Keratinocyte (primary cell): ENCODE results near the gene SREBF1. TPM values are rescaled to one million over a fixed set of nuclear protein-coding genes. Genes with fewer than 3 reads are reported as not detected.

Source experiments
- DNase-seq: peaks from one replicate; pipeline ENCODE4 v3.0.0-alpha.2; 2011; ENCODE audit warnings: low read depth, missing footprints, low spot score
- FAIRE-seq: peaks from 2 replicates; lab custom pipeline; 2011; peaks lifted over from hg19 to GRCh38; lab: Jason Lieb, UNC
- H2AFZ ChIP-seq: 2 replicates; pipeline ENCODE4 v1.6.0; 2012; ENCODE audit warnings: low read length, control low read depth, inconsistent platforms; ENCODE audit not compliant: control insufficient read depth
- H3K27ac ChIP-seq: 2 replicates; pipeline ENCODE4 v1.5.1; 2011; ENCODE audit warnings: low read length; ENCODE audit not compliant: control insufficient read depth, insufficient read depth
- H3K27me3 ChIP-seq: 3 replicates; pipeline ENCODE4 v1.6.0; 2011; ENCODE audit warnings: low read length; ENCODE audit not compliant: control insufficient read depth, insufficient read depth; ENCODE audit errors: extremely low read depth
- H3K36me3 ChIP-seq, 2 experiments: 2 replicates in 1 of 2; 3 replicates in 1 of 2; pipeline ENCODE4 v1.5.1; 2011; ENCODE audit warnings: low read length in 2 of 2, mild to moderate bottlenecking in 1 of 2; ENCODE audit not compliant: control insufficient read depth in 2 of 2, insufficient read depth in 2 of 2; ENCODE audit errors: extremely low read depth in 1 of 2
- H3K4me1 ChIP-seq: 3 replicates; pipeline ENCODE4 v1.5.1; 2011; ENCODE audit warnings: low read length; ENCODE audit not compliant: control insufficient read depth, insufficient read depth; ENCODE audit errors: extremely low read depth
- H3K4me2 ChIP-seq: 3 replicates; pipeline ENCODE4 v1.6.0; 2011; ENCODE audit warnings: low read depth, low read length; ENCODE audit not compliant: control insufficient read depth, insufficient read depth; ENCODE audit errors: extremely low read depth
- H3K4me3 ChIP-seq, 3 experiments: fragments of 200-600 bp in 1 of 3; sonication (generic) in 1 of 3; 2 replicates in 2 of 3; 3 replicates in 1 of 3; pipeline ENCODE4 v1.5.1; 2011 to 2016; ENCODE audit warnings: low read length in 3 of 3, mild to moderate bottlenecking in 3 of 3, control low read depth in 2 of 3, inconsistent platforms in 1 of 3, low read depth in 1 of 3, mixed read lengths in 1 of 3, mixed run types in 1 of 3, moderate library complexity in 1 of 3; ENCODE audit not compliant: control insufficient read depth in 2 of 3, insufficient read depth in 2 of 3; ENCODE audit errors: extremely low read depth in 1 of 3
- H3K79me2 ChIP-seq: 2 replicates; pipeline ENCODE4 v1.6.0; 2012; ENCODE audit warnings: low read length; ENCODE audit not compliant: control insufficient read depth, insufficient read depth
- H3K9ac ChIP-seq: 3 replicates; pipeline ENCODE4 v1.6.0; 2011; ENCODE audit warnings: low read length; ENCODE audit not compliant: control insufficient read depth, insufficient read depth; ENCODE audit errors: extremely low read depth
- H3K9me1 ChIP-seq: 3 replicates; pipeline ENCODE4 v1.6.0; 2011; ENCODE audit warnings: low read length; ENCODE audit not compliant: control insufficient read depth, insufficient read depth; ENCODE audit errors: extremely low read depth
- H3K9me3 ChIP-seq: 2 replicates; pipeline ENCODE4 v1.5.1; 2012; ENCODE audit warnings: low read depth, low read length; ENCODE audit not compliant: control insufficient read depth
- H4K20me1 ChIP-seq: 3 replicates; pipeline ENCODE4 v1.6.0; 2011; ENCODE audit warnings: low read length; ENCODE audit not compliant: control insufficient read depth, insufficient read depth; ENCODE audit errors: extremely low read depth
- EZH2 ChIP-seq: IDR thresholded peaks from one replicate; pipeline ENCODE4 v1.6.1; 2012; ENCODE audit warnings: inconsistent platforms, mild to moderate bottlenecking, low read length, moderate library complexity
- dilution Hi-C: fragments of 300-500 bp; cut with MboI; formaldehyde crosslinking; loops from one replicate; pipeline ENCODE4 v1.7.0; 2020; ENCODE audit warnings: low sequenced_read_pairs; ENCODE audit not compliant: extremely low pct_ligation_motif_present
- polyA plus RNA-seq, 5 experiments: library from polyadenylated mRNA; depleted of rRNA in 3 of 5; stranded (reverse) in 3 of 5; stranded (forward) in 1 of 5; unstranded in 1 of 5; fragments of >200 nt; gene quantifications; 1 replicate in 1 of 5; 2 replicates in 3 of 5; 3 replicates in 1 of 5; pipeline versions ENCODE4 v1.2.1 to v1.2.3, GENCODE V29; 2011 to 2012; ENCODE audit warnings: missing spikeins in 2 of 5, low read depth in 1 of 5, low replicate concordance in 1 of 5
- TF ChIP-seq, protein P1 (sequence below), 3 experiments: IDR thresholded peaks in 1 of 3; conservative IDR thresholded peaks in 1 of 3; optimal IDR thresholded peaks in 1 of 3; 2 replicates in 2 of 3; 3 replicates in 1 of 3; pipeline versions ENCODE3 to v1.5.1; 2011; ENCODE audit warnings: low read length in 3 of 3, mild to moderate bottlenecking in 3 of 3, moderate library complexity in 2 of 3, control low read depth in 1 of 3, inconsistent platforms in 1 of 3; ENCODE audit not compliant: insufficient read depth in 2 of 3; ENCODE audit errors: extremely low read depth in 1 of 3

The SREBF1 gene
- polyA plus RNA-seq, 1 donor (not counting 4 experiments of a cell fraction or from before 2014, with no cell fraction given) = 51.7 TPM

DNA sequence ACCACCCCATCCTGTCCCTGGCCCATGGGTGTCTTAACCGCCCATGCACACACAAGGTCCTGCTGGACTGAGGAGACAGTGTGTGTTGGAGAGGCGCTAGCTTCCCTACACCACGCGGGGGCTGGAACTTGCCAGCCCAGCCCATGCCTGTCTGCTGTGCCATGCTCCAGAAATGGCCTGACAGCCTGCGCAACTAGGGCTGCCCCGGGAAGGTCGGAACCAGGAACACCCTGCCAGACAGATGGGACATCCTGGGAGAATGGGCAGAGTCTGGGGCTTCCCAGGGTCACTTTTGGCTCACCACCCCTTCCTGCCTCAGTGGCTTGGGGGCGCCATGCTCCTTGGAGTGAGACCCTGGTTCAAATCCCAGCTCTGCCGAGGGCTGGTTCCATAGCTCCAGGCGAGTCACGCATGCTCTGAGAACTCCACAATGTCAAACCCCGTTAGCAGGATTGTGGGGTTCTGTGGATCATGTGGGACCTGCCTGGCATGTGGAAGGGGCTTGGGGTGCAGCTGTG lies 36.2 kb downstream of the SREBF1 start:
- TF ChIP-seq EZH2 = no peak
- TF ChIP-seq, protein P1, sequence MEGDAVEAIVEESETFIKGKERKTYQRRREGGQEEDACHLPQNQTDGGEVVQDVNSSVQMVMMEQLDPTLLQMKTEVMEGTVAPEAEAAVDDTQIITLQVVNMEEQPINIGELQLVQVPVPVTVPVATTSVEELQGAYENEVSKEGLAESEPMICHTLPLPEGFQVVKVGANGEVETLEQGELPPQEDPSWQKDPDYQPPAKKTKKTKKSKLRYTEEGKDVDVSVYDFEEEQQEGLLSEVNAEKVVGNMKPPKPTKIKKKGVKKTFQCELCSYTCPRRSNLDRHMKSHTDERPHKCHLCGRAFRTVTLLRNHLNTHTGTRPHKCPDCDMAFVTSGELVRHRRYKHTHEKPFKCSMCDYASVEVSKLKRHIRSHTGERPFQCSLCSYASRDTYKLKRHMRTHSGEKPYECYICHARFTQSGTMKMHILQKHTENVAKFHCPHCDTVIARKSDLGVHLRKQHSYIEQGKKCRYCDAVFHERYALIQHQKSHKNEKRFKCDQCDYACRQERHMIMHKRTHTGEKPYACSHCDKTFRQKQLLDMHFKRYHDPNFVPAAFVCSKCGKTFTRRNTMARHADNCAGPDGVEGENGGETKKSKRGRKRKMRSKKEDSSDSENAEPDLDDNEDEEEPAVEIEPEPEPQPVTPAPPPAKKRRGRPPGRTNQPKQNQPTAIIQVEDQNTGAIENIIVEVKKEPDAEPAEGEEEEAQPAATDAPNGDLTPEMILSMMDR (optimal IDR thresholded peaks at IDR 0.05 in 1 of 3, IDR thresholded peaks at IDR 0.05 in 1 of 3, conservative IDR thresholded peaks at IDR 0.05 in 1 of 3; ENCODE audit: extremely low read depth in 1 of 3, insufficient read depth in 2 of 3, low read length in 3 of 3) = no peak
- H2AFZ ChIP-seq = no peak overlapping the region

DNA sequence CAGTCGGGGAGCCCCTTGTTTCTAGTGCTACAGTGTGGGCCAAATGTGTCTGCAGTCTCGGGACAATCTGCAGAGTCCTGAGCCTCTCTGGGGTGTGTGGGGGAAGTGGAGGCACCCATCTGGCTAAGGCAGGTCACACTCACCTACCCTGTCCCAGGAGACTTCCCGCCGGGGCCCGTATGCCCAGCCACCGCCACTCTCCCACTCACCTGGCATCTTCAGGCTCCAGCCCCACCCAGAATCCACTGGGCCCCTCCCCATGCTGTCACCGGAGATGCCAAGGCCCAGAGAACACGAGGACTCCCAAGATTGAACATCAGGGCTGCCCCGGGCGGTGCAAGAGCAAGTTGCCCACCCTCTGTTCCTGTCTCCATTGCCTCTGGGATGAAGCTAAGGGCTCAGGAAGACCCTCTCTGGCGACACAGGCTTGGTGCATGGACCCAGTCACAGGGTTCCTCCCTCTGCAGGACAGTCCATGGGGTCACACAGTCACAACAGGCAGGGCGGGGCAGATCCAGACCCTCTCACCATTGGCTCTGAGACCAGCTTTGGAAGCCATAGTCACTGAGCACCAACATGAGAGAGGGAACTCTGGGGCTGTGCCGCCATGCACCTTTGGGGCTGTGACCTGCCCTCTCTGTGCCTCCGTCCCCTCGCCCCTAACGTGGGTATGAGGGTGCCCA lies 38.1 kb downstream of the SREBF1 start:
- DNase-seq (no peak), FAIRE-seq (no peak)
- Histone ChIP-seq H3K4me2 (no peak overlapping the region), H3K9me3 (no peaks in the 10 kb centered on the region), H3K36me3 (peaks cover 12 to 42% of the 10 kb centered on the region in 2 experiments), H3K27me3 (no peaks in the 10 kb centered on the region), H3K9me1 (no peaks in the 10 kb centered on the region), H3K4me1 (no peaks in the 10 kb centered on the region), H3K9ac (no peak overlapping the region), H2AFZ (no peak overlapping the region), H4K20me1 (peaks cover 3% of the 10 kb centered on the region), H3K4me3 (no peak overlapping the region), H3K27ac (no peak overlapping the region), H3K79me2 (no peaks in the 10 kb centered on the region)
- no peak for TF ChIP-seq EZH2
- TF ChIP-seq, protein P1 (optimal IDR thresholded peaks at IDR 0.05 in 1 of 3, IDR thresholded peaks at IDR 0.05 in 1 of 3, conservative IDR thresholded peaks at IDR 0.05 in 1 of 3; ENCODE audit: extremely low read depth in 1 of 3, insufficient read depth in 2 of 3, low read length in 3 of 3) = no peak
- dilution Hi-C loops = no loop called here

More for the DNA sequence above, 36.2 kb downstream of the SREBF1 start:
- H3K4me1 ChIP-seq = peaks cover 2% of the 10 kb centered on the region
- DNase-seq (no peak), FAIRE-seq (no peak)
- H3K9me3 ChIP-seq = no peaks in the 10 kb centered on the region
- H3K4me2 ChIP-seq = no peak overlapping the region
- H3K27ac ChIP-seq = no peak overlapping the region
- H3K9me1 ChIP-seq = peaks cover 2% of the 10 kb centered on the region
- H3K4me3 ChIP-seq = no peak overlapping the region
- peaks cover 3% of the 10 kb centered on the region for H4K20me1 ChIP-seq
- dilution Hi-C loops = no loop called here
- no peak overlapping the region for H3K9ac ChIP-seq
- H3K27me3 ChIP-seq = no peaks in the 10 kb centered on the region
- peaks cover 19 to 34% of the 10 kb centered on the region in 2 experiments for H3K36me3 ChIP-seq
- H3K79me2 ChIP-seq = no peaks in the 10 kb centered on the region
